Stromal cell of bone marrow (primary cell): ENCODE measurements around the gene ZNF638.
"Not testable (repeated sequence)": the region's sequence is repeated elsewhere in the genome, so short reads cannot be mapped to it uniquely, and the experiment has no call there.

ENCODE experiments used
- DNase-seq: peaks from one replicate; pipeline ENCODE4 v3.0.0-alpha.2; 2012; ENCODE audit warnings: low read depth

Gene ZNF638

GRCh38 chr2:71410696-71411095, 79.1 kb downstream of the ZNF638 start:
- no peak for DNase-seq

DNA sequence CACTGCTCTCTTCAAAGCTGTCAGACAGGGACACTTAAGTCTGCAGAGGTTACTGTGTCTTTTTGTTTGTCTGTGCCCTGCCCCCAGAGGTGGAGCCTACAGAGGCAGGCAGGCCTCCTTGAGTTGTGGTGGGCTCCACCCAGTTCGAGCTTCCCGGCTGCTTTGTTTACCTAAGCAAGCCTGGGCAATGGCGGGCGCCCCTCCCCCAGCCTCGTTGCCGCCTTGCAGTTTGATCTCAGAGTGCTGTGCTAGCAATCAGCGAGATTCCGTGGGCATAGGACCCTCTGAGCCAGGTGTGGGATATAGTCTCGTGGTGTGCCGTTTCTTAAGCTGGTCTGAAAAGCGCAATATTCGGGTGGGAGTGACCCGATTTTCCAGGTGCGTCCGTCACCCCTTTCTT, 85.3 kb downstream of the ZNF638 start:
- not testable (repeated sequence) for DNase-seq

DNA sequence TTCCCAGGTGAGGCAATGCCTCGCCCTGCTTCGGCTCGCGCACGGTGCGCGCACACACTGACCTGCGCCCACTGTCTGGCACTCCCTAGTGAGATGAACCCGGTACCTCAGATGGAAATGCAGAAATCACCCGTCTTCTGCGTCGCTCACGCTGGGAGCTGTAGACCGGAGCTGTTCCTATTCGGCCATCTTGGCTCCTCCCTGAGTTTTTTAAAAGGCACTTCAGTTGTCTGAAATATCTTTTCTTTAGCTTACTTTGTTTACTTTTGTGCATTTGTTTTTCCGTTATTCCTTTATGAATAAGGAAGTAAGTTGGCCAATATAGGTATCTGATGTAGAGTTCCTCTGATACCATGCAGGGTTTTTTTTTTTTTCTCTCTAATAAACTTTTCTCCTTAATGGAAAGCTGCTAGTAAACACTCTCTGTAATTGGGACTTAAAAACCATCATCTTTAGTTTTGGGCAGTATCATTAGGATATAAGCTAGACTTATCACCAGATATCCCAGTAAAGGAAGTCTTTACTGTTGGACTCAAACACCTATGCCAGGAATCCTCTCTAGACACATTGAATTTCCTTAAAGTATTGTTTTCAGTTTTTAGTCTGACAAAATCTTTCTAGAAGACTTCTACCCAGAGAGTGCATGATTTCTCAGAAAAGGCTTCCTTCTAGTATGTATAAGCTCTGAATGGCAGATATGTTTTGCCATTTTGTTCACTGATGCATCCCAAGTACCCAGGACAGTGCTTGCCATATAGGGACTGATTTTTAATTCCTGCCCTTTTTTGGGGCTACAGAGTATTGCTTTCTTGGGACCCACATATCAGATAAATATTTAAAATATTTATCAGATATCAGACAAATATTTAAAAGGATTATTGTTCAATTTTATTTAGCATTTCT, 86.0 kb downstream of the ZNF638 start:
- DNase-seq: no peak

- DNase-seq: no peak
Observed at GRCh38 chr2:71419145-71419544, 87.6 kb downstream of the ZNF638 start.

GRCh38 chr2:71419976-71420375, 88.4 kb downstream of the ZNF638 start:
- no peak for DNase-seq

GRCh38 chr2:71422786-71423185, 91.2 kb downstream of the ZNF638 start:
- no peak for DNase-seq

DNA sequence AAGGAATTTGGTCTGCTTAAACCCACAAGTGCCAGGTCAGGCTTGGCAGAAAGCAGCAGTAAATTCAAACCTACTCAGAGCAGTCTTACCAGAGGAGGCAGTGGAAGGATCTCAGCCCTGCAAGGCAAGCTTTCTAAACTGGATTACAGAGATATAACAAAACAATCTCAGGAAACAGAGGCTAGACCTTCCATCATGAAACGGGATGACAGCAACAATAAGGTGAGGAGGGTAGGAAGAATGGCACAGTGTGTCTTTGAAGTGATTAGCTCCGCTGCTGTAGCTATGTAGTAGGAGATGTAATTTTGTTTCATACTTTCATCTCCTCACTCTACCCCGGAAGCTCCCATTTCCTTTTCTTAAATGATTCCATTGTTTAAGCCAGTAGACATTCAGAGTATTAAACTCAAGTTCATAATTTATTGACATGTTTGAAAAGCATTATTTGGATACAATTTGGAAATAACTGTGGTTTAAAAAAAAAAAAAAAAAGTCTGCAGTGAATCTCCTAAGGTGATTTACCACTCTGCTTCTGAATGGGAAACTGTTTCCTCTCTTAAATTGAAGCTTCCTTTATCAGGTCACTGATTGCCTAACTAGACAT, 92.3 kb downstream of the ZNF638 start:
- DNase-seq: no peak

DNA sequence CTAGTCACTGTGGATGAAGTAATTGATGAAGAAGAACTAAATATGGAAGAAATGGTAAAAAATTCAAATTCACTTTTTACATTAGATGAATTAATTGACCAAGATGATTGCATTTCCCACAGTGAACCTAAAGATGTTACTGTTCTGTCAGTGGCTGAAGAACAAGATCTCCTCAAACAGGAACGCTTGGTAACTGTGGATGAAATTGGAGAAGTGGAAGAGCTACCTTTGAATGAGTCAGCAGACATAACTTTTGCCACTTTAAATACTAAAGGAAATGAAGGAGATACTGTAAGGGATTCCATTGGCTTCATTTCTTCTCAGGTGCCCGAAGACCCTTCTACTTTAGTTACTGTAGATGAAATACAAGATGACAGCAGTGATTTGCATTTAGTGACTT, 95.1 kb downstream of the ZNF638 start:
- no peak for DNase-seq

DNA sequence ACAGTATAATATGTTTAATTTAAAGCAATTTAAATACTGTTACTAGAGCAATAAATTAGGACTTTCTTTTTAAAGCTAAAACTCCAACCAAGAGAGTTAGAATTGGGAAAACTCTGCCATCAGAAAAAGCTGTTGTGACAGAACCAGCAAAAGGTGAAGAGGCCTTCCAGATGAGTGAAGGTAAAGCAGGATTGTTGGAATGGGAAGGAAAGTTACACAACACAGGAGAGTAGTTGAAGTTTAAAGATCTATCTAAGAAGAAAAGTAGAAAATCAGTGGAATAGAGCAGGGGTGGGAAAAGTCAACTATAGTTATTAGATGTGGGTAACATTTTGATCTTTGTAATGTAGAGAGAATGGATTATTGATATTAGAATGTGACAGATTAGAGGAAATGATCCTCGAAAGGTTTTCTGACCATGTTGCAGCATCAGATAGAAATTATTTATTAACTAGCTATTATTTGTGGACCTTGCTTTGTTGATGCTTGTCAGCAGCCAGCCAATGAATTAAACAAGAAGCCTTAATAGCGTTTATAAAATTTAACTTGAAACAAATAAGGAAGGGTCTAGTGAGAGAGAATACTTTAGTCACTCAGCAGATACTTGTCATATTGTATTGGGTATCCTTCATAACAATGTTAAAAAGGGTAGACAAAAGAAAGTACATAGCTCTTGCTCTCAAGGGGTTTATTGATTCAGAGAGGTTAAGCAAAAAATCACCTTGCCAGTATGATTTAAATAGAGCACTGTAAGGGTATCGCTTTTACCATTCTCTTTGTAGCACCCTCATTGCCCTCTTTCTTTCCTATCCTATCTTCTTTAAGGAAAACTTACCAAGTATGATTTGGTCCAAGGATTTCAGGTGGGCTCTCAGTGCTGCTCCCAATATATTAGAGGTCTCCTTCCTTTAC, 97.1 kb downstream of the ZNF638 start:
- DNase-seq: no peak

GRCh38 chr2:71445142-71445541, 113.6 kb downstream of the ZNF638 start:
- DNase-seq: not testable (repeated sequence)

GRCh38 chr2:71446505-71446904, 114.9 kb downstream of the ZNF638 start:
- no peak for DNase-seq

- DNase-seq: no peak
Observed at GRCh38 chr2:71449343-71449742, 117.8 kb downstream of the ZNF638 start.

DNA sequence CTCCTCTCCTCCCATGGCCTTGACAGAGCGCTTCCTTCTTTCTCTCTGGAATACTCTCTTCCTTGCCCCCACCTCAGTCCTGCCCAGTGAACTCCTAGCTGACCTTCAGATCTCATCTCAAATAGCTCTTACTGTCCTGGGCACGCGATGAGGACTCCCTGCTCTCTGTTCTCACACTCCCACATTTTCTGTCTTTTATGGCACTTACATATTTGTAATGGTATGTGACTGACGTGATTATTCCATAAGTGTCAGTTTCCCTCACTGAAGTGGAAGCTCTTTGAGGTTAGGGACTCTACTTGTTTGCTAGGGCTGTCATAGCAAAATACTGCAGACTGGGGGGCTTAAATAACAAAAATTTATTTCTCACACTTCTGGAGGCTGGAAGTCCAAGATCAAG, 120.1 kb downstream of the ZNF638 start:
- DNase-seq: no peak

- no peak for DNase-seq
Observed at GRCh38 chr2:71452565-71452964, 121.0 kb downstream of the ZNF638 start.

DNA sequence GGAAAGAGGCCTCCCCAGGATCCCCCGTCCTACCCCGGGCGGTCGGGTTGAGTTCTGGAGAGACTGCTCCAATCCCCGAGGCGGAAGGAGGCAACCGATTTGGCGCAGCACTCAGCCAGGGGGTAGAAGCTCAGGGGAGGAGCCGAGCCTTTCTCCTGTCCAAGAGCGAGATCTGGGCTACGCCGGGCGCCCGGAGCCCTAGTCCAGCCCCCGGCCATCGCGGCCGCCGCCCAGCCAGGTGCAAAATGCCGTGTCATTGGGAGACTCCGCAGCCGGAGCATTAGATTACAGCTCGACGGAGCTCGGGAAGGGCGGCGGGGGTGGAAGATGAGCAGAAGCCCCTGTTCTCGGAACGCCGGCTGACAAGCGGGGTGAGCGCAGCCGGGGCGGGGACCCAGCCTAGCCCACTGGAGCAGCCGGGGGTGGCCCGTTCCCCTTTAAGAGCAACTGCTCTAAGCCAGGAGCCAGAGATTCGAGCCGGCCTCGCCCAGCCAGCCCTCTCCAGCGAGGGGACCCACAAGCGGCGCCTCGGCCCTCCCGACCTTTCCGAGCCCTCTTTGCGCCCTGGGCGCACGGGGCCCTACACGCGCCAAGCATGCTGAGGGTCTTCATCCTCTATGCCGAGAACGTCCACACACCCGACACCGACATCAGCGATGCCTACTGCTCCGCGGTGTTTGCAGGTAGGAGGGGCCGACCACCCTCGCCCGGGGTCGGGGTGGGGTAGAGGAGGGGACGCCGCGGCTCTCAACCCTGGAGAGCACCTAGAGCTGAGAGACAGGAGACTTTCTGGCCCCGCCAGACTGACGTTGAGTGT, 122.0 kb downstream of the ZNF638 start, which contains the start of gene DYSF:
TSS of gene DYSF (plus strand) at position 158 of the 817 bp plus-strand sequence.
- DNase-seq: no peak

DNA sequence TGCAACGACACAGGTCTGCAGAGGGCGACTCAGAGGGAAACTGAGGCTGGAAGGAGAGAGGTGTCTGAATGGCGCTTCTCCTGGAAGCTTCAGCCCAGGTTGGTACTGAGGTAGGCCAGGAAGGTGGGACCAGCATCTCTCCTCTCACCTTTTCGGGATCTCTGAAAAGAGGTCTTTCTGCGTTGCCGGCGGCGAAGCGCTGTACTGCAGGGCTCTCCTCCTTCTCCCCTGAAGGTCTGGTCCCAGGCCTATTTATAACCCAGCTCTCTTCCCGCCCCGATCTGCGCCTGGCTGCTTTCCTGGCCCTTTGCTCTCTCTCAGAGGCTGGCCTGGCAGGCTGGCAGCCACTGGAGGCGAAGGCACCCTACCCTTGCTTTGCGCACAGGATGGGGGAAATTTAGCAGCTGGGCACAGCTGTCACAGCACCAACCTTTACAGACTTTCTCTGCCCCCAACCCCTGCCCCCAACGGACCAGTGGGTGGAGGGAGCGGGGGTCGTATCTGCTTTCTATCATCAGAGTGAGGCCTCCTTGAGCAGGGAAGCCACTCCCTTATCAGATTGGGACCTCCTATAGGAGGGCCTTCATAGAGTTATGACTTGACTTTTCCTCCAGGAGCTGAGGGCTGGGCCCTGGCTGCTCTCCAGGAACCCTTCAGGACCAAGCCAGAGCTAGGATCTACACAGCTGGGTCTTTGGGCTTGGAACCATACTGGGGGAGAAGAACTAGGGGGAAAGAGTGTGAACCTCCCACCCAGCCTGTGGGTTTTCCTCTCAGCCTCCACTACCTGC, 122.8 kb downstream of the ZNF638 start:
- DNase-seq: no peak

DNA sequence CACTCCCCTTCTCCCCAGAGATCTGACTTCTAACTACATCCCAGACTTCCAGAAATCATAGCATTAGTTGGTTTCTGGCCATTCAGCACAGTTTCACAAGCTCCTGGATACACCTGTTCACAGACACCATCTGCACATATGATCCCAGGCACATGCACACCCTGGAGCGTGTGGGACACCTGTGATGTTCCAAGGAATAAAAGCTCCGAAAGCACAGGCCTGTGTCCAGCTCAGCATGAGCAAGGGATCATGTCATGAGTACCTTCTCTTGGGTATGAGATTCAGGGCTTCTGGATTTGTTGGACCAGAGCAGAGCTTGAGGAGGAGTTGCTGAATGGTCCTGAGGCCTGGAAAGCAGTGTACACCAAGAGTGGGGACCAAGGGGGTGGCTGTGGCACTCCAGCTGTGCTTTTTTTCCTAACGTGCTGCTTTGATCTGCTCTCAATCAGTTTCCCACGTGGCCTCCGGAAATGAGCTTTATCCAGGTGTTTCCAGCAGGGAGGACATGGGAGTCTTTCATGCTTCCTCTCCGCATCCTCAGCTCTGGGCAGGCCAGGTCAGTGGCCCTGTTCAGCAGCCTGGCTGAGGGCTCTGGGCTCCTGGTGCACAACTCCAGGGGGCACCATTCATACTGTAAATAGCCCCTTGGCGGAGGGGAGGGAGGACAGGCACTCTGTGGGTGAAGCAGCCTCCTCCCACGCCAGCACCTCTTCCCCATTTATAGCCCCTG, 123.6 kb downstream of the ZNF638 start:
- DNase-seq: no peak

- DNase-seq: no peak
Observed at GRCh38 chr2:71455741-71456569, 124.4 kb downstream of the ZNF638 start.

- no peak for DNase-seq
Observed at GRCh38 chr2:71456617-71457016, 125.0 kb downstream of the ZNF638 start.
